Stimulated activated CD4-positive, alpha-beta T cell treated with anti-CD3 and anti-CD28 coated beads, Interleukin-4, amount 100 ng/mL, for 1 hour (primary cell): Measurements from ENCODE around the gene CLEC18B.
"Not testable (repeated sequence)": the region's sequence is repeated elsewhere in the genome, so short reads cannot be mapped to it uniquely, and the experiment has no call there.

Source experiments
- DNase-seq: peaks from one replicate; pipeline ENCODE4 v3.0.0-alpha.2; 2020

The CLEC18B gene

DNA sequence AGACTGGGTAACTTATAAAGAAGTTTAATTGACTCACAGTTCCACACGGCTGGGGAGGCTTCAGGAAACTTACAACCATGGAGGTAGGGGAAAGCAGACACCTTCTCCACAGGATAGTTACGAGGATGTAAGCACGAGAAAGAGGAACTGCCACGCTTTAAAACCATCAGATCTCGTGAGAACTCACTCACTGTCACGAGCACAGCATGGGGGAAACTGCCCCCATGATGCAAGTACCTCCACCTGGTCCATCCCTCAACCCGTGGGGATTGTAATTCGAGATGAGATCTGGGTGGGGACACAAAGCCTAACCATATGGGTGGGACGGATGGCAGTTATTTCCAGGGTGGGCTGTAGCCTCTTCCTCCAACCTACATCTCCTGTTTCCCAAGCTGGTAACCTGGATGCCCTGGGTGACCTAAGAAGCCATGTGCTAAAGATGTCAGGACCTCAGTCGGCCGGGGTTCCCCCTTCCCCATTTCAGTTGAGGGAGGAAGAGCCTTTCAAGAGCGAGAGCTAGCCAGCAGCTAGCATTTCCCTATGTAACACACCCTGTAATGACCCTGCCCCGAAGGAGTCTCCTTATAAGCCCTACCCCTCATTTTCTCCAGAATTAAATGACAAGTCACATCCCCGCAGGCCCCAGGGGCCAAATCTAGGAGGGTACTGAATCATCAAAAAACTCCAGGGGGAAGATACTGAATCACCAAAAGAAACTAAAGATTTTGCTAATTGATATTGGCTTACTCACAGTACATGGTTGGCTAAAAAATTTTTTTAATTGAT, 16.9 kb downstream of the CLEC18B start:
- DNase-seq = not testable (repeated sequence)

DNA sequence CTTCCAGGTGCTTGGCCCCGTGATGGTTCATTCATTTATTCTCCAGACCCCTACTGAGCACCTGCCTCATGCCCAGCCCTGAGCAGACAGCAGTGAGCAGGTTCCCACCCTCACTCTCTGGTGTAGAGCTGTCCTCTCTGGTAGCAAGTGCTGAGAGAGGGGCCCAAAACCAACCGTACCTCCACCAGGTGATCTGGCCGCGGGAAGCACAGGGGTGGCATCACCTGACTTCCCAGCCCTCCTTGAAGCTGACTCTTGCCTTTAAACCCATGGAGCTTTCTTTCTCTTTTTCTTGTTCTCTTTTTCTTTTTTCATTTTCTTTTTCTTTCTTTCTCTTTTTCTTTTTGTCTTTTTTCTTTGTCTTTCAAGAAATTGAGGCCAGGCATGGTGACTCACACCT, 21.0 kb downstream of the CLEC18B start:
- DNase-seq = not testable (repeated sequence)

DNA sequence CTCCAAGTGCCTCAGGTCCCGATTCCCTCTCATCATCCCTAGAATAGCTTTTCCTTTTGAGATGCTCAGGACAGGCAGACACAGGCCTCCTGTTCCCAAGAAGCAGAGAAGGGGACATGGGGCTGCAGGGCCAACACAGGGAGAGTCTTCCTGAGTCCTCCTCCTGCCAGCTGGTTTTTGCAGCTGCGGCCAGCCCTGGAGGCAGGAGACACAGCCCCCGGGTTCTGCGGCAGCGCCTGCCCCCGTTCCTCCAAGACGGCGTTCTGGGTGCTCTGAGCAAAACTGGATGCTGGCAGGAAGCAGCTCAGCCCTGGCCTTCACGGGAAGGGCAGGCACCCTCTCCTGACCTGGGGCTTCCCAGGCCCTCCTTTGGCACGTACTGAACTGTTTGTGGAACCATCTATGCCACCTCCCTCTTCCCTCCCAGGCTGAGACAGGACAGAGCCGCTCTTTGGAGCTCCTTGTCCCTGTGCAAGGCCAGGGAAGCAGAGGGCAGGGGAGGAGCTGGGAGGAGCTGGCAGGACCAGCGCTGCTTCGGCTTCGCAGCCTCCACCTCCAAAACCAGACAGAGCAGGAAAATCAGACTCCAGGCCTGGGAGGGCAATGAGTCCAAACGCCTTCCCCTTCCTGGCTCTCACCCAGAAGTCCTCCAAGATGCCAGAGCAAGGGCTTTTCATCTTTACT, 22.9 kb downstream of the CLEC18B start:
- not testable (repeated sequence) for DNase-seq

DNA sequence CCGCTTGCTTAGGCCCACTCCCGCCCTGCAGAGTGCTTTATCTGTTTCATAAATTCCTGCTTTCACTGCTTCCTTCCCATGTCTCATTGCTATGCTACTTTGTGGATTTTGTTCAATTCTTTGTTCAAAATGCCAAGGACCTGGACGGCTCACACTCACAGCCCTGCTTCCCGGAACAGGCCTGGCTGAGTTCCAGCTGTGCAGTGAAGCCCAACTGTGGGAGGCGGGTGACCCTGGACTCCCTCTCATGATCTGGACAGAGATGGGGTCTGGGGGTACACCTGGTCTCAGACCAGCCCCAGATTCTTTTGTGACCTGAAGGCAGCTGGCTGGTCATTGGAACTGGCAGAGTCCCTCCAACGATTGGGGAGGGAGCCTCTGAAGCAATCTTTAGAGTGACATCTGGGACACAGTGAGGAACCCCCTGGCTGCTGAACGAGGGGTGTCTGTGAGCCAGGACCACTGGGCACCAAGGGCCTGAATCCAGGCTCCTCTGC, 24.7 kb downstream of the CLEC18B start:
- not testable (repeated sequence) for DNase-seq

DNA sequence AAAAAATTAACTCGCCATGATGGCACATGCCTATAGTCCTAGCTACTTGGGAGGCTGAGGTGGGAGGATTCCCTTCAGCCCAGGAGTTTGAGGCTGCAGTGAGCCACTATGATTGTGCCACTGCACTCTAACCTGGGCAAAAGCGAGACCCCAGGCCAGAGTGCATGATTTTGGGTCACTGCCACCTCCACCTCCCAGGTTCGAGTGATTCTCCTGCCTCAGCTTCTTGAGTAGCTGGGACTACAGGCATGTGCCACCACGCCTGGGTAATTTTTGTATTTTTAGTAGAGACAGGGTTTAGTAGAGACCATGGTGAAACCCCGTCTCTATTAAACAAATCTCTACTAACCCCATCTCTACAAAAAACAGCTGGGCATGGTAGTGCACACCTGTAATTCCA, 26.7 kb downstream of the CLEC18B start:
- DNase-seq = not testable (repeated sequence)

DNA sequence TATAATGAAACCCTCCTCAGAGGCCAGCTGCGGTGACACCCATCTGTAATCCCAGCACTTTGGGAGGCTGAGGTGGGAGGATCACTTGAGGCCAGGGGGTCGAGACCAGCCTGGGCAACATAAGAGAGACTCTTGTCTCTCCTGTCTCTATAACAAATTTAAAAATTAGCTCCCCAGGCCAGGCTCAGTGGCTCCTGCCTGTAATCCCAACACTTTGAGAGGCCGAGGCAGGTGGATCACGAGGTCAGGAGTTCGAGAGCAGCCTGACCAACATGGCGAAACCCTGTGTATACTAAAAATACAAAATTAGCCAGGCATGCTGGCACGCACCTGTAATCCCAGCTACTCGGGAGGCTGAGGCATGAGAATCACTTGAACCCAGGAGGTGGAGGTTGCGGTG, 27.1 kb downstream of the CLEC18B start:
- DNase-seq = not testable (repeated sequence)

DNA sequence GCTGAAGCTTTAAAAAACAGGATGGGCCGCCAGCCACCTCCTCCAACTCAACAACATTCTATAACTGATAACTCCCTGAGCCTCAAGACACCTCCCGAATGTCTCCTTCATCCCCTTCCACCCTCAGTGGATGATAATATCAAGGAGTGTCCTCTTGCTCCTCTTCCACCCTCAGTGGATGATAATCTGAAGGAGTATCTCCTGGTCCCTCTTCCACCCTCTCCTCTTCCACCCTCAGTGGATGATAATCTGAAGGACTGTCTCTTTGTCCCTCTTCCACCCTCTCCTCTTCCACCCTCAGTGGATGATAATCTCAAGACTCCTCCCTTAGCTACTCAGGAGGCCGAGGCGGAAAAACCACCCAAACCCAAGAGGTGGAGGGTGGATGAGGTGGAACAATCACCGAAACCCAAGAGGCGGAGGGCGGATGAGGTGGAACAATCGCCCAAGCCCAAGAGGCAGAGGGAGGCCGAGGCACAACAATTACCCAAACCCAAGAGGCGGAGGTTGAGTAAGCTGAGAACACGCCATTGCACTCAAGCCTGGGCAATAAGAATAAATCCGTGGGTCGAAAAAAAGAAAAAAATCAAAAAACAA, 29.7 kb downstream of the CLEC18B start:
- DNase-seq = not testable (repeated sequence)

DNA sequence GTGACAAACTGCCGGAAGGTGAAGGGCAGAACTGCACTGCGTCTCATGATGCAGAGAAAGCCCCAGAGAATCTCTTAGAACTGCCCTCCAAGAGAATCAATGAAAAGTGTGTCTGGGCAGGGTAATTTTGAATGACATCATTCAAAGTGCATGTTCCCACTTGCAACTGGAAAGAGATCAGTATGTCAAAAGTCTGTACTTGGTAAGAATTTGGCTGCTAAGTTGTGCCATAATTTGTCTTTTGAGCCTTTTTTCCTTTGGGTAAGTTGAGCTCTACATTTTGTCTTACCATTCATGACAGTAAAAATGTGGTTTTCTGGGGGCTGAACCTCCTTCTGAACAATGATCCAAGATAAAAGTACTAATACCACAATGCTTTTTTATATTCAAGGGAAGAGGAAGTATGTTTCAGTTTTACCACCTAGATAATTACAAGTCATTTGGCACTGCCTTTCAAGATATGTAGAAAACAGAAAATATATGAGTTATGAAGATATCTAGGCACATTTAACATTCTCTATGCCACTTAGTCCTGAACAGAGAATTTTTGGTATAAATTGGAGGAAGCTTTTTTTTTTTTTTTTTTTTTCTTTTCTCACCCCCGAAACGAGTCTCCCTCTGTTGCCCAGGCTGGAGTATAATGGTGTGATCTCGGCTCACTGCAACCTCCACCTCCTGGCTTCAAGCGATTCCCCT, 38.8 kb downstream of the CLEC18B start:
- not testable (repeated sequence) for DNase-seq

DNA sequence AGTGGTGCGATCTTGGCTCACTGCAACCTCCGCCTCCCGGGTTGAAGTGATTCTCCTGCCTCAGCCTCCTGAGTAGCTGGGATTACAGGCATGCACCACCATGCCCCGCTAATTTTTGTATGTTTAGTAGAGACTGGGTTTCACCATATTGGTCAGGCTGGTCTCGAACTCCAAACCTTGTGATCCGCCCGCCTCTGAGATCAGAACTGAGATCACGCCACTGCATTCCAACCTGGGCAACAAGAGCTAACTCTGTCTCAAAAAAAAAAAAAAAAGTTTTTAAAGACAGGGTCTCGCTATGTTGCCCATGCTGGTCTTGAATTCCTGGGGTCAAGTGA, 47.5 kb downstream of the CLEC18B start:
- DNase-seq = not testable (repeated sequence)

DNA sequence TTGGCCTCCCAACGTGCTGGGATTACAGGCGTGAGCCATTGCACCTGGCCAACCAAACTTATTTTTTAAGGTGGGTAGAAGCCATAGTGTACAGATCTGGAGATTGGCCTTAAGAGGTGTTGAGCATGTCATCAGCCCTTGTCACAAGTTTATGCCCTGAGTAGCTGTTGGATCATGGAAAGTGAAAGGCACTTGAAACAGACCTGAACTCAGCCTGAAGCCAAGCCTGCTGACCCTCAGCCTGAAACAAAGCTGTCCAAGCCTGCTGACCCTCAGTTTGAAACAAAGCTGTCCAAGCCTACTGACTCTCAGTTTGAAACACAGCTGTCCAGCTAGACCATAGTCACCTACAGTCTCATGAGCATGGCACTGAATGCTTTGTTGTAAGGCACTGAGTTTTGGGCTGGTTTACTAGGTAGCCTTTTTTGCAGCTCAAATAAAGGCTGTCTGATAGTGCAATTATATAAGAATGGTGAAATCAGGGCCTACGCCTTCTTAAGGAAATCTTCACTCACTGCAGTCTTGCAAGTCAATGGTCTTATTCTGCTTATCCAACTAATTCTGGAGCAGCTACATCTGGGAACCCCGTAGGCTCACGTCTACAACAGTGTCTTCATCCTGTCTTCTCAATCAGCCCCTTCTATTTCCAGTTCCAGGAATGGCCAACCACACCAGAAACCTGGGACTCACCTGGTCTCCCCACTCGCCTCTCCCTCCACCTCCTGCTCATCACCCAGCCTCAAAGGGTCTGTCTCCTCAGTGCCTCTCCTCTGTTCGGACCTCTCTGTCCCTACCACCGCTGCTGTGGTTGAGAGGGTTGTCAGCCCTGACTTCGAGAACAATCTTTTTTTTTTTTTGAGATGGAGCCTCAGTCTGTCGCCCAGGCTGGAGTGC, 48.1 kb downstream of the CLEC18B start:
- DNase-seq = no peak

DNA sequence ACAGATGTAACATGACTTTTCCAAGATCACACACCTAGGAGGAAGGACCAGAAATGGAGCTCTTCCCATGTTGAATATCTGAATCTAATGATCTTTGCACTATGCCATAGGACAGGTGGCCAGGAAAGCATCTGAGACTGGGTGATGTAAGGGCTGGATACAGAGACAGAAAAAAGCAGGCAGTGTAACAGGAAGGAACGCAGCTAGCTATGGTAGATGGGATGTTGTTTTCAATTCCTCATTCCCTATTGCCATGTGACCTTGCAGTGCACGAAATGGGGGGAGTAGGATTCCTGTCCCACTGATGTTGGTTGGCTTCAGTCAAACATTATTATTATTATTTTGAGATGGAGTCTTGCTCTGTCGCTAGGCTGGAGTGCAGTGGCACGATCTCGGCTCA, 48.9 kb downstream of the CLEC18B start:
- DNase-seq = no peak

DNA sequence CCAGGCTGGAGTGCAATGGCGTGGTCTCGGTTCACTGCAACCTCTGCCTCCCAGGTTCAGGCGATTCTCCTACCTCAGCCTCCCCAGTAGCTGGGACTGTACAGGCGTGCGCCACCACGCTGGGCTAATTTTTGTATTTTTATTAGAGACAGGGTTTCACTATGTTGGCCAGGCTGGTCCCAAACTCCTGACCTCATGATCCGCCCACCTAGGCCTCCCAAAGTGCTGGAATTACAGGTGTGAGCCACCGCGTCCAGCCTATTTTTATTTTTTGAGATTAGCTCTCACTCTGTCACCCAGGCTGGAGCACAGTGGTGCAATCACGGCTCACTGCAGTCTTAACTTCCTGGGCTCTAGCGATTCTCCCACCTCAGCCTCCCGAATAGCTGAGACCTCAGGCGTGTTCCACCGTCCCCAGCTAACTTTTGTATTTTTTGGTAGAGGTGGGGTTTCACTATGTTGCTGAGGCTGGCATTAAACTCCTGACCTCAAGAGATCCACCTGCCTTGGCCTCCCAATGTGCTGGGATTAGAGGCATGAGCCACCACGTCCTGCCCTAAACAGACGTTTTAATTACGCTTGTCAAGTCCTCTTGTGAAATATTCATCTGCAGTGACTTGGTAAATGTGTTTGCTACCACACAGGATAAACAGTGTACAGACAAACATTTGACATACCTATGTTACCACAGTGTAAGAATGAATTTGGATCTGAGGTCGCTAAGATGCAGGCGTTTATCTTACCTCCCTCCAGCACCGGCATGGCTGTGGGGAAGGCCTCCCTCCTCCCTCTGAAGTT, 50.7 kb downstream of the CLEC18B start:
- DNase-seq = not testable (repeated sequence)

DNA sequence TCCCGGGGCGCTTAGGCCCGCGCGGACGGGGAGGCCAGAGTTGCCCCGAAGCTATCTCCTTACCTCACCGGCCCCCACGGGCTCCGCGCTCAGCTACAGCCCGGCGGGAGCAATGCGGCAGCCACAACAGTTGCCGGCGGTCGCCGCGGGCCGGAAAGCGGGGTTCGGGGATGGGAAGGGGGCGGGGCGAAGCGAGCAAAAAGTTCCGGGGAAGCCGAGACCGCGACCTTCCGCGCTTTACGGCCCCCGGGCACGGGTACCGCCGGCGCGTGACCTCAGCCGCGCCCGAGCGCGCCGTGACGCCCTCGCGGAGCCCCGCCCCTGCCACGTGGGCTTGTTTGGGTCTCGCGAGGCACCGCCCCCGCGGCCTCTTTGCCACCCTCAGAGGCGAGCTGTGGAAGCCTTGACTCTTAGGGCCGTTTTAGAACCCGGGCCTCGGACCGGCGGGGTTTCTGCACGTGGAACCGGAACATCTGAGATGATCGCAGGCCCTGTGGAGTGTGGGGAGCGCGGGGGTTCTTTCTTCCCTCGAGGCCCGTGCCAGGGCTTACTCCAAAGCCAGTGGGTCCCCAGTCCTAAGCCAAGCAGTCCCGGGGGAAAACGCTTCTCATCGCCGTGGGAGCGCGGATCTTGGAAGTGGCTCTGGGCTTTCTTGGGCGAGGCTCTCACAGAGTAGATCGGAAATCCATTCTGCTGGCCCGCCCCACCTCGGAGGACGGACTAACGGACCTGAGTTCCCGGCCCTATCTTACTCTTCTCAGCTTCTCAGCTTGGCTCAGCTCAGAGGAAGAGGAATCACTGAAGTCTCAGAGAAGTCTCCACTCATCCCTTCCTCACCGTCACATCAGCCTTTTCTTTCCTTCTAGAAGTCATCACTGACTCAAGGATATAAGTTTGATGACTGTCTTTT, 53.0 kb downstream of the CLEC18B start:
- DNase-seq = peak; percentile 99

DNA sequence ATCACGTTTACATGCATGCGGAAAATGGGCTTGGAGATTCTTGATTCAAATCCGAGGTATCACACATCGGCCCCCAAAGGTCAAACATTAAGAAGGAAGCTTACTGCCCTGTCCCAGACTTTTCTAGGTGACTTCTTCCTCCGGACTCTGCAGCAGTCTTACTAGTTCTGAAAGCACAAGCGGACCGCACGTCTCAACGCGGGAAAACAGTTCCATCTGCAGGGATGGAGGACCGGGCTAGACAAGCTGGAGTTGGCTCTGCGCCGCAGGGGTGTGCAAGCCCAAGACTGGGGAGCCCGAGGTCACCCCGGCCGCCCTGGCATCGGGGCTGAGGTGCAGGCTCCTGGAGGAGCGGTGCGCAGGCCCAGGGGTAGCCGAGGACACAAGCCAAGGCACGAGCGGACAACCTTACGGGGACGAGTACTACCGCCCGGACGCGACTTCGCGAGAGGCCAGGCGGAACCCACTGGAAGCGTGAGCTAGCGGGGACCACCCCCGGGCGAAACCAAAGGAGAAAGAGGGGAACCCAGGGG, 53.7 kb downstream of the CLEC18B start:
- peak; percentile 8 for DNase-seq

DNA sequence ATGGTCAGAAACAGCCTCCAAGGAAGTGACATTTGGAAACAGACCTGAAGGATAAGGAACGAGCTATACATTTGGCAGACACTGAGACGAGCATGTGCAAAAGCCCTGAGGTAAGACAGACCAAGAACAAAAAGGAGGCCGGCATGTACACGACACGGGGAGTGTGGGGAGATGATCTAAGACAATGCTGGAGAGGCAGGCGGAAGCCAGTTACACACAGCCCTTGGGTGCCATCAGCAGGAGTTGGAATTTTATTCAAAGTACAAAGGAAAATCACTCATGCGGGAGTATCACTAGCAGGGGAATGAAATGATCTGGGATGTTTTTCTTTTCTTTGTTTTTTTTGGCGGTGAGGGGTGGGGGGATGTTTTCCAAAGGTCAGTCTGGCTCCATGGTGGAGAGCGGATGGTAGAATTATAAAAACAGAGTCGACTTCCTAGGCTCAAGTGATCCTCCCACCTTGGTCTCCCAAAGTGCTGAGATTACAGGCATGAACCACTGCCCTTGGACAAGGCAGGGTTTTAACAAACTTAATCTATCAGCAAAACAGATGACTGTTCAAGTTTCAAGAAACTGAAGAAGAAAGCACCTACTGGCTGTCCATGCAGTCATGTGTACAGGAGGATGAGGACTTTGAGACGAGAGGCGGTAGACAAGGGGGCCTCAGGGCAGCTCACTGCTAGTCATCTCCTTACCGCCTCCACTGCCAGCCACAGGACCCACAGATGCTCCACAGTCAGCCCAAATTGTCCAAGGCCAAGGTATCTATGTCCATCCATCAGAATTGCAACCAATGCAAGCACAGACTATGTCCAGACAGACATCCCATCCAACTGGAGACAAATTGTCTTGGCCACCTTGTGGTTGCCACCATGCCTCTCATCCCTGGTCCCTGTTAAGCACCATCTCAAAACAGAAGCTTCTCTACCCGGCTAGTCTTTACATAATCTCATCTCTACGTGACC, 59.4 kb downstream of the CLEC18B start:
- DNase-seq = not testable (repeated sequence)
